PC-3 (cell line): ENCODE results near the gene CPLX1. TPM values are rescaled to one million over a fixed set of nuclear protein-coding genes. Genes with fewer than 3 reads are reported as not detected.

Source experiments
- ATAC-seq: fragments of 200-7000 bp; cut with Tn5 transposase; 2 replicates; pipeline ENCODE4 v1.9.1; 2020; ENCODE audit warnings: mild to moderate bottlenecking, moderate library complexity
- BruUV-seq: library from RNA; stranded (reverse); fragments of 400-500 nt; replicated peaks from 2 replicates; lab custom pipeline; 2021; lab: Mats Ljungman, UMichigan
- CTCF ChIA-PET: fragments of 300-600 bp; sonication (Branson Sonifier 250); formaldehyde crosslinking; loops from one replicate; lab custom pipeline; 2022; ENCODE audit warnings: antibody characterized with exemption; lab: Charles Lee
- POLR2A ChIA-PET: fragments of 300-600 bp; sonication (Branson Sonifier 250); formaldehyde crosslinking; loops from one replicate; lab custom pipeline; 2022; ENCODE audit warnings: antibody characterized with exemption; ENCODE audit not compliant: unreplicated experiment; lab: Charles Lee
- DNase-seq: peaks from one replicate; pipeline ENCODE4 v3.0.0-alpha.2; 2015
- H2AFZ ChIP-seq: fragments of 300-600 bp; sonication (generic); 2 replicates; pipeline ENCODE4 v1.6.0; 2016; ENCODE audit warnings: antibody characterized with exemption, low read length
- H3F3A ChIP-seq: fragments of 300-600 bp; sonication (generic); one replicate; pipeline ENCODE4 v1.6.0; 2017; ENCODE audit warnings: antibody characterized with exemption, low read length, control low read depth, mild to moderate bottlenecking; ENCODE audit not compliant: unreplicated experiment
- H3K27ac ChIP-seq: fragments of 300-600 bp; sonication (generic); 2 replicates; pipeline ENCODE4 v1.5.1; 2016; ENCODE audit warnings: mild to moderate bottlenecking, low read length
- H3K27me3 ChIP-seq: fragments of 300-600 bp; sonication (generic); 2 replicates; pipeline ENCODE4 v1.6.1; 2016; ENCODE audit warnings: low read length, mixed read lengths
- H3K36me3 ChIP-seq: fragments of 300-600 bp; sonication (generic); 2 replicates; pipeline ENCODE4 v1.6.1; 2016; ENCODE audit warnings: low read depth, mixed run types, low read length, mixed read lengths
- H3K4me1 ChIP-seq: fragments of 300-600 bp; sonication (generic); 2 replicates; pipeline ENCODE4 v1.5.1; 2016; ENCODE audit warnings: low read length; ENCODE audit not compliant: insufficient read depth
- H3K4me2 ChIP-seq: fragments of 300-600 bp; sonication (generic); 2 replicates; pipeline ENCODE4 v1.6.0; 2016; ENCODE audit warnings: low read length
- H3K4me3 ChIP-seq: fragments of 300-600 bp; sonication (generic); 2 replicates; pipeline ENCODE4 v1.5.1; 2016; ENCODE audit warnings: mild to moderate bottlenecking, low read length, mixed read lengths
- H3K79me2 ChIP-seq: fragments of 300-600 bp; sonication (generic); 2 replicates; pipeline ENCODE4 v1.6.1; 2017; ENCODE audit warnings: low read length, mixed read lengths
- H3K9ac ChIP-seq: fragments of 300-600 bp; sonication (generic); 2 replicates; pipeline ENCODE4 v1.6.0; 2016; ENCODE audit warnings: mild to moderate bottlenecking, low read length
- H3K9me2 ChIP-seq: fragments of 300-600 bp; sonication (generic); replicated peaks from 2 replicates; pipeline ENCODE4 v1.6.1; 2016; ENCODE audit warnings: mixed run types, low read length, mixed read lengths
- H3K9me3 ChIP-seq: fragments of 300-600 bp; sonication (generic); 2 replicates; pipeline ENCODE4 v1.6.1; 2016; ENCODE audit warnings: low read length, mixed read lengths
- H4K20me1 ChIP-seq: fragments of 300-600 bp; sonication (generic); 2 replicates; pipeline ENCODE4 v1.6.1; 2016; ENCODE audit warnings: low read length, mixed read lengths
- EZH2 ChIP-seq: fragments of 300-600 bp; sonication (generic); IDR thresholded peaks from one replicate; pipeline ENCODE4 v1.6.1; 2017; ENCODE audit warnings: antibody characterized with exemption, mild to moderate bottlenecking, low read length; ENCODE audit not compliant: unreplicated experiment
- EZH2phosphoT487 ChIP-seq: fragments of 300-600 bp; sonication (generic); IDR thresholded peaks from 2 replicates; pipeline ENCODE4 v1.6.1; 2018; ENCODE audit warnings: mild to moderate bottlenecking, antibody characterized with exemption, low read length, borderline replicate concordance
- intact Hi-C: fragments of 100-400 bp; cut with micrococcal nuclease; formaldehyde crosslinking; loops from 2 replicates; pipeline ENCODE4 v1.9.0; 2023
- total RNA-seq: library from RNA; depleted of rRNA; stranded (reverse); fragments of >200 nt; gene quantifications from 2 replicates; pipeline ENCODE4 v1.2.3, GENCODE V29; 2014
- TF ChIP-seq, protein P1 (sequence below): fragments of 300-600 bp; sonication (generic); conservative IDR thresholded peaks from 2 replicates; pipeline ENCODE4 v1.5.1; 2017; ENCODE audit warnings: antibody characterized with exemption, low read depth, mild to moderate bottlenecking, low read length

CPLX1 gene
- total RNA-seq, 1 experiment from 2014 or later = 0.87 TPM

DNA sequence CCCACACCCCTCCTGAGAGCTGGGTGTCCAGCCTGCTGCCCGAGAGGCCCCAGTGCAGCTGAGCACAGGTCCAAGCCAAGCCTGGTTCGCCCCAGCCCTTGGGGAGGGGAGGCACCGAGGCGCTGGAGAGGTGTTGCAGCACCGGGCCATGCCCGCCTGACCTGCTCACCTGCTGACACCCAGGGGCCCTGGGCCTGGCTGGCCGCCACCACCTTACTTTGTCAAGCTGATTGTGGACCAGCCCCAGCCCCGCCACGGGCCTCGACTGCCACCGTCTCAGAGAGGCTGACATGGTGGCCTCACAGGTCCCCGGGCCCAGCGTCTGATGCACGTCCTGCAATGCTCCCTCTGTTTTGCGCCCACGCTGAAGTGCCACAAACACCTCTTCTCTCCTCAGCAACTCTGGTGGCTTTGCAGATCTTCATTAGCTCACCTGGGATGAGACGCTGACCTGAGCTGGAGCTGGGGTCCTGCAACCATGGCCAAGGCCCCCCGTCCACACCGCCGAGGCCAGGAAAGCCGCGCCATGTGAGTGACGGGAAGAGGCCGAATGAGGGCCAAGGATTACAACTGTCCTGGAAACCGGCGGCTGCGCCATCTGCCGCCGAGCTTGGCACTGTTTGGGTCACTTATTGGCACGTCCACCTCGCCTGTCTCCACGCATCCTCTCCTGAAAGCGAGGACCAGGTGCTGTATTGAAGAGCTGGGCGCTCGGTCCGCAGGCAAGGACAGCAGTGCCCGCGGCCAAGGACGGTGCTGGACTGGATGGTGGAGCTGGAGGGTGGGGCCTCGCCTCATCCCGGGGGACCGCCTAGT lies 7.6 kb downstream of the CPLX1 start:
- H3K27me3 ChIP-seq = peaks cover 4% of the 10 kb centered on the region; the same call in 1 of the 2 replicates

DNA sequence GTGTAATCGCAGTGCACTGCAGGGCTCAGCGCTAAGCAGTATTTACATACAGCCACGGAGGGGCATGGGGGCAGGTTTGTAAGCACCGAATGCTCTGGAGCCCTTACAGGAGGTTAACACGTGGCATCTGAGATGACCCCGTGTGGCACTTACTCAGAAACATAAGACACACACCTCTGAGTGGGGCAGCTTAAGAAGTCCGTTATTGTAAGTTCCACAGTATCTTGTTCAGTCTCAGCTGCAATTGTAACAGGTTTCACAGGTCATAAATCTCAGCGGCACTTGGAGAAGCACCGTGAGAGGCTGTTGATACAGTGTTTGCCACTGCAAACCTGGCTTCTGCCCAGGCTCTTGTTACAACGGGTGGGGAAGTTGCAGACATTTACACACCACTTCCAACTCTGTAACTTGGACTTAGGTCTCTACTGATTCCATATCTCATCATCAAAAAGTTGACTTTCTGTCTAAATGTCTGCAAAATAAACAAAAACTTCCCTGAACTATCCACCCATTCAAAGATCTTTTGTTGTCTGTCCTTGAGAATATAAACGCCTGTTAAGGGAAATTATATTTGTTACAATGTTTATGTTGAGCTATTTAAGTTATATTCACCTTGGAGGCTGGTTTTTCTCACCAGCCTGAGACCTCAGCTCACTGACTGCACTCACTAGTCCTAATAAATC lies 10.3 kb downstream of the CPLX1 start:
- Histone ChIP-seq H3K27me3 (peaks cover 4% of the 10 kb centered on the region; the same call in 1 of the 2 replicates), H3K9ac (no peak overlapping the region), H3K4me3 (no peak overlapping the region), H3K9me3 (no peaks in the 10 kb centered on the region), H3K4me1 (no peaks in the 10 kb centered on the region), H3K27ac (no peak overlapping the region), H3K36me3 (no peaks in the 10 kb centered on the region), H4K20me1 (no peaks in the 10 kb centered on the region), H3K4me2 (no peak overlapping the region), H3K79me2 (no peaks in the 10 kb centered on the region), H3F3A (no peaks in the 10 kb centered on the region), H3K9me2 (no peaks in the 10 kb centered on the region), H2AFZ (no peak overlapping the region)
- intact Hi-C loops = no loop called here
- TF ChIP-seq EZH2 (no peak), EZH2phosphoT487 (no peak)
- TF ChIP-seq, protein P1, sequence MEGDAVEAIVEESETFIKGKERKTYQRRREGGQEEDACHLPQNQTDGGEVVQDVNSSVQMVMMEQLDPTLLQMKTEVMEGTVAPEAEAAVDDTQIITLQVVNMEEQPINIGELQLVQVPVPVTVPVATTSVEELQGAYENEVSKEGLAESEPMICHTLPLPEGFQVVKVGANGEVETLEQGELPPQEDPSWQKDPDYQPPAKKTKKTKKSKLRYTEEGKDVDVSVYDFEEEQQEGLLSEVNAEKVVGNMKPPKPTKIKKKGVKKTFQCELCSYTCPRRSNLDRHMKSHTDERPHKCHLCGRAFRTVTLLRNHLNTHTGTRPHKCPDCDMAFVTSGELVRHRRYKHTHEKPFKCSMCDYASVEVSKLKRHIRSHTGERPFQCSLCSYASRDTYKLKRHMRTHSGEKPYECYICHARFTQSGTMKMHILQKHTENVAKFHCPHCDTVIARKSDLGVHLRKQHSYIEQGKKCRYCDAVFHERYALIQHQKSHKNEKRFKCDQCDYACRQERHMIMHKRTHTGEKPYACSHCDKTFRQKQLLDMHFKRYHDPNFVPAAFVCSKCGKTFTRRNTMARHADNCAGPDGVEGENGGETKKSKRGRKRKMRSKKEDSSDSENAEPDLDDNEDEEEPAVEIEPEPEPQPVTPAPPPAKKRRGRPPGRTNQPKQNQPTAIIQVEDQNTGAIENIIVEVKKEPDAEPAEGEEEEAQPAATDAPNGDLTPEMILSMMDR = no peak
- no peak for DNase-seq
- no TSS peak for BruUV-seq
- ChIA-PET CTCF (no interaction called here), POLR2A (no interaction called here)
- ATAC-seq = no peak

More for the DNA sequence above, 7.6 kb downstream of the CPLX1 start:
- no TSS peak for BruUV-seq
- ChIA-PET POLR2A (no interaction called here), CTCF (no interaction called here)
- no peak for TF ChIP-seq EZH2phosphoT487
- TF ChIP-seq, protein P1 = no peak
- no peak for TF ChIP-seq EZH2
- no peaks in the 10 kb centered on the region for H3F3A ChIP-seq
- ATAC-seq (no peak), DNase-seq (no peak)
- intact Hi-C loops = no loop called here
- no peaks in the 10 kb centered on the region for H3K36me3 ChIP-seq
- H4K20me1 ChIP-seq = no peaks in the 10 kb centered on the region
- H3K9ac ChIP-seq = no peak overlapping the region
- no peak overlapping the region for H2AFZ ChIP-seq
- no peak overlapping the region for H3K27ac ChIP-seq
- no peak overlapping the region for H3K4me2 ChIP-seq
- H3K4me1 ChIP-seq = no peaks in the 10 kb centered on the region
- H3K79me2 ChIP-seq = no peaks in the 10 kb centered on the region
- no peaks in the 10 kb centered on the region for H3K9me2 ChIP-seq
- no peaks in the 10 kb centered on the region for H3K9me3 ChIP-seq
- H3K4me3 ChIP-seq = no peak overlapping the region
